CD4-positive, CD25-positive, alpha-beta regulatory T cell (primary cell): ENCODE data around the gene PPP1R14D. TPM values are rescaled to one million over a fixed set of nuclear protein-coding genes. Genes with fewer than 3 reads are reported as not detected.

ENCODE experiments used
- ATAC-seq, 2 donors: fragments of 150-1000 bp; cut with Tn5 transposase; one replicate each; pipeline ENCODE4 v1.10.0; 2021; ENCODE audit warnings: low read depth in 2 of 2, moderate number of reproducible peaks in 2 of 2, moderate library complexity in 1 of 2
- DNase-seq, 3 donors: peaks; one replicate each; pipeline versions ENCODE4 v3.0.0 to v3.0.0-alpha.2; 2012 to 2022; ENCODE audit warnings: mixed read lengths in 1 of 3
- H3K27ac ChIP-seq: one replicate; pipeline ENCODE4 v1.7.0; 2013; ENCODE audit warnings: mild to moderate bottlenecking, low read length; ENCODE audit not compliant: insufficient read depth, poor library complexity, severe bottlenecking
- H3K27me3 ChIP-seq: one replicate; pipeline ENCODE4 v1.7.0; 2013; ENCODE audit warnings: low read length; ENCODE audit not compliant: control insufficient read depth, insufficient read depth
- H3K36me3 ChIP-seq: one replicate; pipeline ENCODE4 v1.7.0; 2013; ENCODE audit warnings: mild to moderate bottlenecking, low read length, moderate library complexity; ENCODE audit not compliant: control insufficient read depth, insufficient read depth
- H3K4me1 ChIP-seq: 2 replicates; pipeline ENCODE4 v1.7.0; 2013; ENCODE audit warnings: mild to moderate bottlenecking, low read length; ENCODE audit not compliant: insufficient read depth, control insufficient read depth, poor library complexity, severe bottlenecking
- H3K4me3 ChIP-seq: one replicate; pipeline ENCODE4 v1.7.0; 2013; ENCODE audit warnings: low read depth, mild to moderate bottlenecking, low read length, moderate library complexity
- H3K9me3 ChIP-seq, 2 experiments: 1 replicate in 1 of 2; 2 replicates in 1 of 2; pipeline ENCODE4 v1.7.0; 2013; ENCODE audit warnings: low read length in 2 of 2, mild to moderate bottlenecking in 1 of 2, moderate library complexity in 1 of 2; ENCODE audit not compliant: control insufficient read depth in 2 of 2
- H3K27ac Mint-ChIP-seq, 3 donors: one replicate each; pipeline ENCODE4 v1.8.0; 2020 to 2022; ENCODE audit warnings: mild to moderate bottlenecking in 3 of 3, mixed read lengths in 3 of 3, moderate library complexity in 2 of 3
- H3K27me3 Mint-ChIP-seq: one replicate; pipeline ENCODE4 v1.8.0; 2022; ENCODE audit warnings: mild to moderate bottlenecking, mixed read lengths
- H3K36me3 Mint-ChIP-seq: one replicate; pipeline ENCODE4 v1.8.0; 2020; ENCODE audit warnings: mixed read lengths
- H3K4me1 Mint-ChIP-seq, 4 donors: one replicate each; pipeline ENCODE4 v1.8.0; 2020 to 2022; ENCODE audit warnings: mixed read lengths in 4 of 4, mild to moderate bottlenecking in 1 of 4
- H3K4me3 Mint-ChIP-seq, 4 donors: one replicate each; pipeline ENCODE4 v1.8.0; 2020 to 2022; ENCODE audit warnings: mild to moderate bottlenecking in 4 of 4, mixed read lengths in 4 of 4, moderate library complexity in 3 of 4
- H3K9me3 Mint-ChIP-seq, 7 donors: one replicate each; pipeline ENCODE4 v1.8.0; 2020 to 2022; ENCODE audit warnings: mixed read lengths in 7 of 7, mild to moderate bottlenecking in 3 of 7, moderate library complexity in 2 of 7
- polyA plus RNA-seq, 4 donors: library from polyadenylated mRNA; unstranded; fragments of 300-500 nt; fragmentation: Illumina TruSeq; gene quantifications; one replicate each; pipeline ENCODE4 v1.2.3, GENCODE V29; 2021
- total RNA-seq: library from RNA; stranded (reverse); gene quantifications from one replicate; pipeline ENCODE4 v1.2.3, GENCODE V29; 2022

Gene PPP1R14D
- total and polyA plus RNA-seq, 5 donors from 2014 or later = not detected

DNA sequence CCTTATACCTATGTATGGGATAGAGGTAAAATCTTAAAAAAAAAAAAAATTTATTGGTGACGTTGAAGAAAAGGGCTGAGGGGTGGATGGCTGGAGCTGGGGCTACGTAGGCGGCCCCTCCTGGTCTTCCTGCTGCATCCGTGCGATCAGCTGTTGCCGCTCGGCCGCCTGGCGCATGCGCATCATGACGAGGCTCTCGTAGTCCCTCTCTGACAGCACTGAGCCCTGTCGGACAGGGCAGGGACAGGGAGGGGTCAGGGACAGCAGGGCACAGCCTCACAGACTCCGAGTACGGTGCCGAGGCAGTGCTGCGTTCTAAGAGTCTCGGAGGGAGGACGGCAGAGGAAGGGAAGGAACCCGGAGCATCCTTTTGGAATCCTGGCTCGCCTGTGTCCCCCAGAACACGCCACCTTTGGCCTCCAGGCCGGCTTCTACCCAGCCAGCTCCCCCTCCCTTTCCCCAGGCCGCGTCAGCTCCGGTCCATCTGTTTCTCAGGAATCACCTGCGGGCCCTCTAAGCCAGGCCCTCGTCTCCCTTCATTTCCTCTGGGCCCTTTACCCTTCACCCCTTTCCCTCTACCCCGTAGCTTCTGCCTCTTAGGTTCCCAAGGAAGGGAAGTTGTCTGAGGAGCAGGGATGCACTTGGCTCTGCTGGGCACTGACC is 60.5 kb downstream of the PPP1R14D start:
- H3K4me1 Mint-ChIP-seq = peaks cover 7 to 55% (median 19%) of the 10 kb centered on the region in 4 donors
- no peak for ATAC-seq
- Histone ChIP-seq H3K27ac (no peak overlapping the region), H3K27me3 (no peaks in the 10 kb centered on the region), H3K36me3 (peaks cover 5% of the 10 kb centered on the region), H3K4me3 (no peak overlapping the region), H3K4me1 (peaks cover 49% of the 10 kb centered on the region), H3K9me3 (no peaks in the 10 kb centered on the region)
- H3K27ac Mint-ChIP-seq = peak overlapping the region in 2 of 3 donors; percentile 83 to 94
- H3K4me3 Mint-ChIP-seq = peak overlapping the region in 2 of 4 donors; percentile 51 to 81
- H3K27me3 Mint-ChIP-seq = no peaks in the 10 kb centered on the region
- no peak for DNase-seq
- no peaks in the 10 kb centered on the region for H3K9me3 Mint-ChIP-seq
- H3K36me3 Mint-ChIP-seq = no peaks in the 10 kb centered on the region

DNA sequence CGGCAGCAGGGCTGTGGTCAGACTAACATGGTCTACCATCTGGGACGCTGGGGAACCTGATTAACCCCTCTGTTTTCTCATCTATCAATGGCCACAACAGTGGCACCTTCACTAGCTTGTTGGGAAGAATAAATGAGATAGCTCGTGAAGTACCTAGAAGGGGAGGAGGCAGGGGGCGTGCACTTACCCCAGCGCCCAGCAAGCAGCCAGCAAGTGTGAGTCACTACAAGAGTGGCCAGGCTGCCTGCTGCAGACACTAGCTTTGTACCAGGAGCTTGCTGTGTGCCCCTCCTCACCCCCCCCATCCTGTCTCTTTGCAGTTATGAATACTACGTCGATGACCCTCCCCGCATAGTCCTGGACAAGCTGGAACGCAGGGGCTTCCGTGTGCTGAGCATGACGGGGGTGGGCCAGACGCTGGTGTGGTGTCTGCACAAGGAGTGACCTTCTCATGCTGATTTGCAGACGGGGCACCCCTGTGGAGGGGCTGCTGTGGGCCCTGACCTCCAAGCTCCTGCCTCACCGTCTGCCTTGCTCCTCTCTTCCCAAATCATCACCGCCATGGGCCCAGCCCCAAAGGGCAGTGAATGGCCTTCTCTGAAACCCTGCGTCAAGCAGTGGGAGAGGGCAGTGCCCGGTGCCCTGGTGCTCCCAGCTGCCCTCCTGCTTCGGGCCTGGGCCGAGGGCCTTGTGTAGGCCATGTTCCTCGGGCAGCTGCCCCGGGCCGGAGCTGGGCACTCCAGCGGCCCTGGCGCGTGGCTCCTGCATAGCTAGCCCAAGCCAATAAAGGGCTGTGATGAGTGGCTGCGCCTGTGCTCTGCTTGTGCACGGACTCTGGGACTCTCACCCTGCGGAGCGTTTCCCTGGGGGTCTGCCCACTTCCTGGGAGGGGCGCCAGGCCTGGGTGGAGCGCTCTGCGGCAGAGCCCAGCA is 61.3 kb downstream of the PPP1R14D start:
- peak overlapping the region in 1 of 4 donors; percentile 81 for H3K4me3 Mint-ChIP-seq
- DNase-seq = no peak
- H3K4me1 Mint-ChIP-seq = peaks cover 7 to 61% (median 19%) of the 10 kb centered on the region in 4 donors
- Histone ChIP-seq H3K36me3 (peaks cover 5% of the 10 kb centered on the region), H3K4me3 (no peak overlapping the region), H3K27me3 (no peaks in the 10 kb centered on the region), H3K27ac (no peak overlapping the region), H3K9me3 (no peaks in the 10 kb centered on the region), H3K4me1 (peaks cover 50% of the 10 kb centered on the region)
- H3K9me3 Mint-ChIP-seq = no peaks in the 10 kb centered on the region
- no peak for ATAC-seq
- H3K27ac Mint-ChIP-seq = peak overlapping the region in 1 of 3 donors; percentile 26
- no peaks in the 10 kb centered on the region for H3K27me3 Mint-ChIP-seq
- no peaks in the 10 kb centered on the region for H3K36me3 Mint-ChIP-seq

DNA sequence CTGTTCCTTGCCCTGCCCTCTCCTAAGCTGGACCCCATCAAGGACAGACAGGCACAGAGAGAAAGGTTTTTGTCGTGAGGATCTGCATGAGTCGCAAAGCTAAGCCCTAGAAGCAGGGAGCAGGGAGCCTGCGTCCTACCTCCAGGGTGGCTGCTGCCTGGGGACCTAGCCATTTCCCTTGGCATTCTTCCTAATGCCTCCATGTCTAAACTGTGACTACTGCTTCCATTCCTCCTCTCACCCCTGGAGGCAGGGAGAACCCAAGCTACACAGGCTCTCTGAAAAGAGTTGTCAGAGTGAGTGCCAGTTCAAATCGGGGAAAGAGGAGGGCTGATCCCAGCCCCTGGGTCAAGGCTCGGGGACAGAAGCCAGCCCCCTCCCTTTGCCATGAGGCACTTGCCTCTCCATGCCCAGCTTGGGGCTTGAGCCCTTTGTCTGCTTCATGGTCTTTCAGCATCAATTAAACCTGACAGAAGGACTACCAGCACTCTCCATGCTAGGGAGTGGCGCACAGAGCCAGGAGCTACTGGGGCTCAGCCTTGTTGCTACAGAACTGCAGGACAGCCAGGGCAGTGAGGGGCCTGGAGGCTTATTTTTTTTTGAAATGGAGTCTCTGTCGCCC is 62.2 kb downstream of the PPP1R14D start:
- no peaks in the 10 kb centered on the region for H3K9me3 ChIP-seq
- DNase-seq (no peak), ATAC-seq (no peak)
- Mint-ChIP-seq H3K27ac (peak overlapping the region in 2 of 3 donors; percentile 51 to 90), H3K4me1 (peaks cover 7 to 61% (median 19%) of the 10 kb centered on the region in 4 donors), H3K4me3 (peak overlapping the region in 1 of 4 donors; percentile 82), H3K36me3 (no peaks in the 10 kb centered on the region), H3K27me3 (no peaks in the 10 kb centered on the region), H3K9me3 (no peaks in the 10 kb centered on the region)
- H3K27ac ChIP-seq = peak overlapping the region; percentile 78
- peaks cover 50% of the 10 kb centered on the region for H3K4me1 ChIP-seq
- peaks cover 5% of the 10 kb centered on the region for H3K36me3 ChIP-seq
- H3K27me3 ChIP-seq = no peaks in the 10 kb centered on the region
- H3K4me3 ChIP-seq = no peak overlapping the region

Other genes with a start within 250 kb of the PPP1R14D start
- gene KNL1, start 234.5 kb downstream of the PPP1R14D start, total RNA-seq = 9.7 TPM
- gene KNL1, start 234.5 kb downstream of the PPP1R14D start, polyA plus RNA-seq = 1 to 10 TPM in 2 of 4 donors, under 1 TPM in 2; 0.46 to 1.6 (median 1.2) TPM
- gene RAD51, start 133.5 kb downstream of the PPP1R14D start, total RNA-seq = 5.5 TPM
- gene RAD51, start 133.5 kb downstream of the PPP1R14D start, polyA plus RNA-seq = 1 to 10 TPM; 1.5 to 6.5 (median 3.6) TPM
- gene RMDN3, start 73.5 kb downstream of the PPP1R14D start, total RNA-seq = 27.7 TPM
- gene RMDN3, start 73.5 kb downstream of the PPP1R14D start, polyA plus RNA-seq = 10 to 100 TPM; 17.6 to 22.6 (median 21.6) TPM
- 23.4 TPM for gene GCHFR, start 64.6 kb downstream of the PPP1R14D start, total RNA-seq
- gene GCHFR, start 64.6 kb downstream of the PPP1R14D start, polyA plus RNA-seq = 100 to 1,000 TPM; 111 to 163 (median 127) TPM
- gene C15orf62, start 58.7 kb downstream of the PPP1R14D start, total RNA-seq = 1.9 TPM
- gene C15orf62, start 58.7 kb downstream of the PPP1R14D start, polyA plus RNA-seq = under 1 TPM in 3 of 4 donors, not detected in 1; 0.17 to 0.30 (median 0.30) TPM
- 24.4 TPM for gene ZFYVE19, start 21.6 kb downstream of the PPP1R14D start, total RNA-seq
- gene ZFYVE19, start 21.6 kb downstream of the PPP1R14D start, polyA plus RNA-seq = 10 to 100 TPM; 14.5 to 17.3 (median 15.7) TPM
- gene DNAJC17, start 21.2 kb downstream of the PPP1R14D start, total RNA-seq = 32.6 TPM
- gene DNAJC17, start 21.2 kb downstream of the PPP1R14D start, polyA plus RNA-seq = 10 to 100 TPM; 23.7 to 32.7 (median 29.4) TPM
- 2.1 TPM for gene SPINT1, start 15.3 kb upstream of the PPP1R14D start, total RNA-seq
- gene SPINT1, start 15.3 kb upstream of the PPP1R14D start, polyA plus RNA-seq = 1 to 10 TPM in 3 of 4 donors, under 1 TPM in 1; 0.63 to 1.9 (median 1.8) TPM
- not detected for gene RHOV, start 45.5 kb upstream of the PPP1R14D start, total RNA-seq
- gene RHOV, start 45.5 kb upstream of the PPP1R14D start, polyA plus RNA-seq = under 1 TPM in 1 of 4 donors, not detected in 3; 0.09 TPM
- gene VPS18, start 65.7 kb upstream of the PPP1R14D start, total RNA-seq = 26.4 TPM
- 10 to 100 TPM; 19.5 to 26.5 (median 22.4) TPM for gene VPS18, start 65.7 kb upstream of the PPP1R14D start, polyA plus RNA-seq
- gene DLL4, start 100.6 kb upstream of the PPP1R14D start, total RNA-seq = not detected
- not detected for gene DLL4, start 100.6 kb upstream of the PPP1R14D start, polyA plus RNA-seq
- 0.64 TPM for gene CHAC1, start 124.8 kb upstream of the PPP1R14D start, total RNA-seq
- gene CHAC1, start 124.8 kb upstream of the PPP1R14D start, polyA plus RNA-seq = under 1 TPM in 2 of 4 donors, not detected in 2; 0.26 to 0.45 TPM